SU-DHL-6 (cell line): ENCODE data around the gene MAG.

Source experiments
- H2AFZ ChIP-seq: fragments of 200-600 bp; sonication (generic); 2 replicates; pipeline ENCODE4 v1.6.1; 2014; ENCODE audit warnings: low read depth, mild to moderate bottlenecking, moderate library complexity, mixed read lengths, antibody characterized with exemption, low read length; ENCODE audit not compliant: severe bottlenecking
- H3F3A ChIP-seq: fragments of 200-600 bp; shearing (Covaris generic); 2 replicates; pipeline ENCODE4 v1.6.0; 2016; ENCODE audit warnings: antibody characterized with exemption, mild to moderate bottlenecking; ENCODE audit not compliant: insufficient read depth
- H3K27ac ChIP-seq: fragments of 200-600 bp; sonication (generic); 2 replicates; pipeline ENCODE4 v1.5.1; 2016; ENCODE audit warnings: low read depth, mild to moderate bottlenecking, low read length, moderate library complexity, mixed read lengths
- H3K27me3 ChIP-seq: fragments of 200-600 bp; sonication (generic), shearing (Covaris generic); 2 replicates; pipeline ENCODE4 v1.6.0; 2014; ENCODE audit warnings: mild to moderate bottlenecking, low read length
- H3K36me3 ChIP-seq: fragments of 200-600 bp; sonication (generic); 2 replicates; pipeline ENCODE4 v1.6.1; 2014; ENCODE audit warnings: mild to moderate bottlenecking, low read length, mixed read lengths
- H3K4me2 ChIP-seq: fragments of 300-600, 200-600 bp; shearing (Covaris generic), sonication (generic); 2 replicates; pipeline ENCODE4 v1.6.0; 2014; ENCODE audit warnings: low read length, low read depth, mild to moderate bottlenecking; ENCODE audit not compliant: poor library complexity, severe bottlenecking
- H3K4me3 ChIP-seq: fragments of 200-600 bp; sonication (generic); 2 replicates; pipeline ENCODE4 v1.5.1; 2014; ENCODE audit warnings: antibody characterized with exemption, low read length, mild to moderate bottlenecking, mixed read lengths; ENCODE audit not compliant: insufficient read depth, poor library complexity, severe bottlenecking
- H3K79me2 ChIP-seq: fragments of 200-600 bp; sonication (generic); 2 replicates; pipeline ENCODE4 v1.6.1; 2014; ENCODE audit warnings: mild to moderate bottlenecking, low read length, moderate library complexity; ENCODE audit not compliant: insufficient read depth
- H3K9ac ChIP-seq: fragments of 200-600 bp; sonication (generic); 2 replicates; pipeline ENCODE4 v1.7.0; 2014; ENCODE audit warnings: mild to moderate bottlenecking, low read length
- H3K9me2 ChIP-seq: fragments of 200-600 bp; sonication (generic); replicated peaks from 2 replicates; pipeline ENCODE4 v1.6.1; 2014; ENCODE audit warnings: low read length; ENCODE audit not compliant: insufficient read depth
- H3K9me3 ChIP-seq: fragments of 200-600 bp; sonication (generic); 2 replicates; pipeline ENCODE4 v1.6.1; 2014; ENCODE audit warnings: low read length, mixed read lengths; ENCODE audit not compliant: insufficient read depth
- H4K20me1 ChIP-seq: fragments of 200-600 bp; sonication (generic); 2 replicates; pipeline ENCODE4 v1.6.1; 2014; ENCODE audit warnings: low read depth, mild to moderate bottlenecking, antibody characterized with exemption, low read length, moderate library complexity, mixed read lengths
- EZH2phosphoT487 ChIP-seq: fragments of 200-600 bp; sonication (generic), shearing (Covaris generic); conservative IDR thresholded peaks from 2 replicates; pipeline ENCODE4 v1.6.1; 2018; ENCODE audit warnings: mild to moderate bottlenecking, antibody characterized with exemption, low read length, moderate library complexity, mixed read lengths
- TF ChIP-seq, protein P1 (sequence below): fragments of 200-600 bp; sonication (generic); IDR thresholded peaks from one replicate; pipeline ENCODE4 v1.5.1; 2017; ENCODE audit warnings: antibody characterized with exemption, mild to moderate bottlenecking, low read length, moderate library complexity; ENCODE audit not compliant: insufficient read depth, poor library complexity, severe bottlenecking

Gene MAG

DNA sequence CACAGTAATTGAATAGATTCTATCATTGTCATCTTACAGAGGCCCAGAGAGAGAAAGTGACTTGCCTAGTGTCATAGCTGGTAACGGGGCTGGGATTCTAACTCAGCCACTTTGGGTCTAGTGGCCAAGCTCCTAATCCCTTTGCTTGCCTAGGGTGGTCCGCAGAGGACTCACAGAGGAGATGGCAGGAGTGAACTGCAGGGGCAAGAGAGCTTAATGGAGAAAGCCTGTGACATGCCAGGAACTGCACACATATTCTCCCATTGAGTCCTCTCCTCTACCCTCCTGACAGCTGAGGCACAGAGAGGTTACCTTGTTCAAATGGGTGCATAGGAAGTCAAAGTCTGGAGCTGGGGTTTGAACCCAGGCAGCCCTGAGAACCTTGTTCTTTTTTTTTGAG, 40.5 kb upstream of the MAG start:
- peaks cover 12% of the 10 kb centered on the region for H3F3A ChIP-seq
- TF ChIP-seq EZH2phosphoT487, result no peak
- TF ChIP-seq, protein P1, sequence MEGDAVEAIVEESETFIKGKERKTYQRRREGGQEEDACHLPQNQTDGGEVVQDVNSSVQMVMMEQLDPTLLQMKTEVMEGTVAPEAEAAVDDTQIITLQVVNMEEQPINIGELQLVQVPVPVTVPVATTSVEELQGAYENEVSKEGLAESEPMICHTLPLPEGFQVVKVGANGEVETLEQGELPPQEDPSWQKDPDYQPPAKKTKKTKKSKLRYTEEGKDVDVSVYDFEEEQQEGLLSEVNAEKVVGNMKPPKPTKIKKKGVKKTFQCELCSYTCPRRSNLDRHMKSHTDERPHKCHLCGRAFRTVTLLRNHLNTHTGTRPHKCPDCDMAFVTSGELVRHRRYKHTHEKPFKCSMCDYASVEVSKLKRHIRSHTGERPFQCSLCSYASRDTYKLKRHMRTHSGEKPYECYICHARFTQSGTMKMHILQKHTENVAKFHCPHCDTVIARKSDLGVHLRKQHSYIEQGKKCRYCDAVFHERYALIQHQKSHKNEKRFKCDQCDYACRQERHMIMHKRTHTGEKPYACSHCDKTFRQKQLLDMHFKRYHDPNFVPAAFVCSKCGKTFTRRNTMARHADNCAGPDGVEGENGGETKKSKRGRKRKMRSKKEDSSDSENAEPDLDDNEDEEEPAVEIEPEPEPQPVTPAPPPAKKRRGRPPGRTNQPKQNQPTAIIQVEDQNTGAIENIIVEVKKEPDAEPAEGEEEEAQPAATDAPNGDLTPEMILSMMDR, result no peak
- no peaks in the 10 kb centered on the region for H3K36me3 ChIP-seq
- H3K4me3 ChIP-seq, result no peak overlapping the region
- H3K27ac ChIP-seq, result no peak overlapping the region
- no peak overlapping the region for H2AFZ ChIP-seq
- no peaks in the 10 kb centered on the region for H3K27me3 ChIP-seq
- no peak overlapping the region for H3K4me2 ChIP-seq
- H3K9me2 ChIP-seq, result no peaks in the 10 kb centered on the region
- peaks cover 16% of the 10 kb centered on the region; the same call in 1 of the 2 replicates for H3K79me2 ChIP-seq
- H3K9me3 ChIP-seq, result no peaks in the 10 kb centered on the region
- H3K9ac ChIP-seq, result no peak overlapping the region
- H4K20me1 ChIP-seq, result no peaks in the 10 kb centered on the region

DNA sequence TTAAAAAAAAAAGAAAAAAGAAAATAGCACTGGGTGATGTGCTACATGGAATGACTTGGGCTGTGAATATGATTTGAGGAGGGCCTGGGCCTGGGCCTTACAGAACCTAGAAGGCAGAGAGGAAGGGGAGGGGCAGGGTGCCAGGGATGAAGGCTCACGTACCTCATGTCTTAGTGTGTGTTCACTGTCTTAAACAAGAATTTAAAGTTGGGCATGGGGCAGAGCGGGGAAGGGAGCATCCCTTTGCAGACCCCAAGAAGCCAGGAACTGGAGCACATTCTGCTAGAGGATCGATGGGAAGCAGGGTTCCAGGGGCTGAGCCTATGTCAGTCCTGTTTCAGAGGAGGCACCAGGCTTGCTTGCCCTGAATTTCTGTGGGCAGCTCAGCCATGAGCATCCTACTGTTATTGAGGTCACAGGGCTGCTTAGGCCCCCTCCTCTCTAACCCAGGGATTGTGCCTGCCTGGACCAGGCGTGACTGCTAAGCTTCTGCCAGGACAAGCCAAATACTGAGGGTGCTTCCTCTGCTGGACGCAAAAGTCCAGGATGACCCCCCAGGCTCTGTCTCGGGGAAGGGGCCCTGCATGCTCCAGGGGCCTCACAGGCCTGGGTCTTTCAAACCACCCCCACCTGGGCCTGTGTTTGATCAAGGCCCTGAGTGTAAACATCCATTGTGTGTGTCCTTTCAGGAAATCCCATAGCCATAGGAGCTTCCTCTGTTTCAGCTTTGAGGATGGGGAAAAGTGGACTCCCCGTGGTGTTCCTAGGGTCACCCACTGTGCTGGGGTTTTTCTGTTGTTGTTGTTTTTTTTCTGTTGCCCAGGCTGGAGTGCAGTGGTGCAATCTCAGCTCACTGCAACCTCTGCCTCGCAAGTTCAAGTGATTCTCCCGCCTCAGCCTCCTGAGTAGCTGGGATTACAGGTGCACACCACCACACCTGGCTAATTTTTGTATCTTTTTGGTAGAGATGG, 38.4 kb upstream of the MAG start:
- no peak overlapping the region for H3K4me3 ChIP-seq
- no peaks in the 10 kb centered on the region for H3F3A ChIP-seq
- no peaks in the 10 kb centered on the region for H3K9me3 ChIP-seq
- H3K79me2 ChIP-seq, result peaks cover 16% of the 10 kb centered on the region; the same call in 1 of the 2 replicates
- H3K9ac ChIP-seq, result no peak overlapping the region
- no peaks in the 10 kb centered on the region for H4K20me1 ChIP-seq
- no peaks in the 10 kb centered on the region for H3K36me3 ChIP-seq
- H3K27me3 ChIP-seq, result no peaks in the 10 kb centered on the region
- no peak overlapping the region for H3K4me2 ChIP-seq
- no peak overlapping the region for H2AFZ ChIP-seq
- no peak overlapping the region for H3K27ac ChIP-seq
- no peaks in the 10 kb centered on the region for H3K9me2 ChIP-seq
- TF ChIP-seq, protein P1, result no peak
- no peak for TF ChIP-seq EZH2phosphoT487

DNA sequence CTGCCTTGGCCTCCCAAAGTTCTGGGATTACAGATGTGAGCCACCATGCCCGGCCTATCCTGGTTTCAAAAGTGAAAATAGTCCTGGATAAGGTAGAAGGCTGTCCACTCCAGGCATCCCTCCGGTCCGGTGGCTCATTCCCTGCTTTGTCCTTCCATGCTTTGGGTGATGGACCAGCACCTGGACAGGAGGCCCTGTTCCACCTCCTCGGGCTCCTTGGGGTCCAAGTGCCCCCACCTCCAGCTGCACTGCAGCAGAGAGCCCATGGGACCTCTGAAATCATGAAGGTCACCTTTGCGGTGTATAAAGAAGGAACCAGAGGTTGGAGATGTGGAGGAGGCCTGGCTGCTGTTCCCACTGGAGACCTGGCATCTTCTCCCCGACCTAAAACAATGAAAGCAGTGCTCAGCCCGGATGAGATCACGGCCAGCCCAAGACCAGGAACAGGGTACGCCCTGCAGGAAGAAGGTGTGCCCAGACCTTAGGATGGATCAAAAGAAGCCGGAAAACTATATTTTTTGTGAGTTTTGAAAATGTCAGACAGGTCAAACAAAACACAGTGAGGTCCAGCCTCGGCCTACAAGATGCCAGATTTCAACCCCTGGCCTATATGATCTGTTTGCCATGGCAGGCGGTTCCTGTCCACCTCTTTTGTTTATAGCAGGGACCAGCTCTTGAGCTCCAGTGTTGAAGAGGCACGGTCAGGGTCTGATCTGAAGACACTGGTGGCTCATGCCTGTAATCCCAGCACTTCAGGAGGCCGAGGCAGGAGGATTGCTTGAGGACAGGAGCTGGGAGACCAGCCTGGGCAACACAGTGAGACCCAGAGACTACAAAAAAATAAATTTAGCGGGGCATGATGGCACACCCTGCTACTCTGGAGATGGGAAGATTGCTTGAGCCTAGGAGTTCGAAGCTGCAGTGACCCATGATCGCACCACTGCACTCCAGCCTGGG, 37.3 kb upstream of the MAG start:
- no peak overlapping the region for H3K9ac ChIP-seq
- H3K36me3 ChIP-seq, result no peaks in the 10 kb centered on the region
- H3K4me3 ChIP-seq, result no peak overlapping the region
- no peak overlapping the region for H3K4me2 ChIP-seq
- no peak overlapping the region for H3K27ac ChIP-seq
- H4K20me1 ChIP-seq, result no peaks in the 10 kb centered on the region
- H3K27me3 ChIP-seq, result no peaks in the 10 kb centered on the region
- peaks cover 9% of the 10 kb centered on the region; the same call in 1 of the 2 replicates for H3K79me2 ChIP-seq
- TF ChIP-seq EZH2phosphoT487, result no peak
- TF ChIP-seq, protein P1, result no peak
- H2AFZ ChIP-seq, result no peak overlapping the region
- no peaks in the 10 kb centered on the region for H3F3A ChIP-seq
- no peaks in the 10 kb centered on the region for H3K9me3 ChIP-seq
- H3K9me2 ChIP-seq, result no peaks in the 10 kb centered on the region
